Right renal cortex interstitium (tissue), 3 donors: ENCODE measurements around the gene SMPX. TPM values are rescaled to one million over a fixed set of nuclear protein-coding genes. Genes with fewer than 3 reads are reported as not detected.

Source experiments
- DNase-seq, 3 donors: peaks; one replicate each; pipeline ENCODE4 v3.0.0-alpha.2; 2013; ENCODE audit warnings: low read depth in 3 of 3, low spot score in 2 of 3
- polyA plus RNA-seq, 3 donors: library from polyadenylated mRNA; unstranded; fragments of 120-200 nt; gene quantifications; one replicate each; pipeline ENCODE4 v1.2.1, GENCODE V29; 2013; ENCODE audit not compliant: insufficient read length in 3 of 3

Gene SMPX
- polyA plus RNA-seq, 3 donors = 0.28 to 0.78 (median 0.50) TPM

GRCh38 chrX:21715825-21716224 lies 42.1 kb downstream of the SMPX start:
- no peak for DNase-seq

- DNase-seq = no peak
Measured at GRCh38 chrX:21715337-21715736, 42.6 kb downstream of the SMPX start.

GRCh38 chrX:21711848-21712197 lies 46.1 kb downstream of the SMPX start:
- no peak for DNase-seq

- DNase-seq = no peak
Measured at GRCh38 chrX:21711129-21711847, 46.6 kb downstream of the SMPX start.

GRCh38 chrX:21708116-21708515 lies 49.8 kb downstream of the SMPX start:
- DNase-seq = no peak

GRCh38 chrX:21705225-21705624 lies 52.7 kb downstream of the SMPX start:
- DNase-seq = no peak

GRCh38 chrX:21702725-21703124 lies 55.2 kb downstream of the SMPX start:
- no peak for DNase-seq

- DNase-seq = no peak
Measured at GRCh38 chrX:21700967-21701366, 56.9 kb downstream of the SMPX start.

- DNase-seq = no peak
Measured at GRCh38 chrX:21700275-21700674, 57.6 kb downstream of the SMPX start.

- DNase-seq = no peak
Measured at GRCh38 chrX:21699136-21699535, 58.8 kb downstream of the SMPX start.

- DNase-seq = no peak
Measured at GRCh38 chrX:21698272-21698671, 59.6 kb downstream of the SMPX start.

GRCh38 chrX:21691512-21692018 lies 66.4 kb downstream of the SMPX start:
- DNase-seq = no peak

- DNase-seq = no peak
Measured at GRCh38 chrX:21683941-21684340, 74.0 kb downstream of the SMPX start.

GRCh38 chrX:21678048-21678612 lies 79.8 kb downstream of the SMPX start:
- no peak for DNase-seq

- no peak for DNase-seq
Measured at GRCh38 chrX:21675931-21676330, 82.0 kb downstream of the SMPX start.

GRCh38 chrX:21674430-21675186 lies 83.3 kb downstream of the SMPX start:
- no peak for DNase-seq

- DNase-seq = no peak
Measured at GRCh38 chrX:21666679-21667078, 91.2 kb downstream of the SMPX start.

GRCh38 chrX:21666252-21666651 lies 91.7 kb downstream of the SMPX start:
- no peak for DNase-seq

- no peak for DNase-seq
Measured at GRCh38 chrX:21662761-21663160, 95.2 kb downstream of the SMPX start.

- no peak for DNase-seq
Measured at GRCh38 chrX:21661316-21661715, 96.6 kb downstream of the SMPX start.

GRCh38 chrX:21660156-21660555 lies 97.8 kb downstream of the SMPX start:
- DNase-seq = no peak

- DNase-seq = no peak
Measured at GRCh38 chrX:21659320-21659719, 98.6 kb downstream of the SMPX start.
